Spleen (tissue), 11 donors: ENCODE data around the gene LCE3D. TPM values are rescaled to one million over a fixed set of nuclear protein-coding genes. Genes with fewer than 3 reads are reported as not detected.

Experiments
- DNase-seq: peaks from one replicate; pipeline ENCODE4 v3.0.0-alpha.2; 2020
- H3K27ac ChIP-seq, 8 donors: fragments of 200-600 bp; sonication (generic) in 7 of 8; 1 replicate in 4 of 8; 2 replicates in 4 of 8; pipeline versions ENCODE4 v1.5.0 to v1.8.0; 2016 to 2021; ENCODE audit warnings: inconsistent platforms in 4 of 8, mild to moderate bottlenecking in 4 of 8, moderate library complexity in 1 of 8
- H3K27me3 ChIP-seq, 7 donors: fragments of 200-600 bp; sonication (generic) in 6 of 7; replicated peaks in 1 of 7; 1 replicate in 4 of 7; 2 replicates in 3 of 7; pipeline versions ENCODE4 v1.5.0 to v1.8.0; 2016 to 2021; ENCODE audit warnings: inconsistent platforms in 3 of 7, mild to moderate bottlenecking in 1 of 7
- H3K36me3 ChIP-seq, 6 donors: fragments of 200-600 bp; sonication (generic) in 5 of 6; 1 replicate in 4 of 6; 2 replicates in 2 of 6; pipeline versions ENCODE4 v1.5.0 to v1.8.0; 2016 to 2021; ENCODE audit warnings: inconsistent platforms in 2 of 6
- H3K4me1 ChIP-seq, 6 donors: fragments of 200-600 bp; sonication (generic) in 5 of 6; 1 replicate in 3 of 6; 2 replicates in 3 of 6; pipeline versions ENCODE4 v1.5.0 to v1.8.0; 2016 to 2021; ENCODE audit warnings: inconsistent platforms in 3 of 6
- H3K4me3 ChIP-seq, 8 donors: fragments of 200-600 bp; sonication (generic) in 7 of 8; 1 replicate in 4 of 8; 2 replicates in 4 of 8; pipeline versions ENCODE4 v1.5.0 to v1.8.0; 2016 to 2021; ENCODE audit warnings: inconsistent platforms in 4 of 8, mild to moderate bottlenecking in 4 of 8, moderate library complexity in 2 of 8
- H3K9me3 ChIP-seq, 8 donors: fragments of 200-600 bp; sonication (generic) in 7 of 8; 1 replicate in 4 of 8; 2 replicates in 4 of 8; pipeline versions ENCODE4 v1.5.0 to v1.8.0; 2016 to 2021; ENCODE audit warnings: inconsistent platforms in 4 of 8
- CTCF ChIP-seq, 11 experiments: fragments of 200-600 bp in 7 of 11; fragments of 450-650 bp in 4 of 11; sonication (generic) in 4 of 11; IDR thresholded peaks in 8 of 11; conservative IDR thresholded peaks in 3 of 11; 1 replicate in 7 of 11; 2 replicates in 4 of 11; pipeline versions ENCODE4 v1.4.0 to v1.8.0; 2016 to 2021; ENCODE audit warnings: antibody characterized with exemption in 11 of 11, inconsistent platforms in 4 of 11, mild to moderate bottlenecking in 1 of 11
- POLR2A ChIP-seq, 3 donors: fragments of 450-650 bp; IDR thresholded peaks; one replicate each; pipeline ENCODE4 v1.5.1; 2017; ENCODE audit warnings: antibody characterized with exemption in 3 of 3, mild to moderate bottlenecking in 1 of 3
- POLR2AphosphoS5 ChIP-seq, 3 donors: sonication (generic); formaldehyde crosslinking; IDR thresholded peaks; one replicate each; pipeline ENCODE4 v1.5.1; 2017; ENCODE audit warnings: antibody characterized with exemption in 3 of 3
- WGBS, 5 donors: extraction: QIAGEN DNeasy Blood & Tissue Kit in 3 of 5; methylation state at CpG; one replicate each; pipeline versions ENCODE4 v1.1.5 to v1.1.7; 2013 to 2018; 5-methylcytosine and 5-hydroxymethylcytosine counted together
- intact Hi-C: fragments of 100-400 bp; cut with DNase I; formaldehyde crosslinking; loops from one replicate; pipeline ENCODE4 v1.15.0; 2023; ENCODE audit warnings: low total_unique reads
- polyA plus RNA-seq, 3 donors: library from polyadenylated mRNA; stranded (reverse); fragments of 200-250 nt; gene quantifications; one replicate each; pipeline ENCODE4 v1.2.1, GENCODE V29; 2013
- total RNA-seq, 7 donors: library from RNA; depleted of rRNA in 3 of 7; stranded (reverse); fragments of >200 nt in 3 of 7; fragmentation: NEBNext Ultra II Directional in 4 of 7; extraction: Animal tissue kit (Norgen Biotek cat#: 25700) in 4 of 7; gene quantifications; one replicate each; pipeline versions ENCODE4 v1.1.0 to v1.2.1, GENCODE V29; 2016 to 2021
- donor health status: healthy with polysubstance abuse.
- donor health status: DM: no; HTN: no; CAD: no; lungs with moderate emphysema.
- donor health status: DM: no; HTN: no; CAD: no.
- donor health status: Bipolar disorder and iron deficiency.
- donor health status: healthy.
- donor health status: DM: no; HTN: no; CAD: no.
- donor health status: DM: yes; HTN: yes; CAD: no.

Gene LCE3D
- total and polyA plus RNA-seq, 10 donors: 0.32 TPM; not detected in 9

GRCh38 chr1:152543820-152544219 lies 36.5 kb downstream of the LCE3D start:
- WGBS, 5 donors: 41 to 51% (median 45%) methylated on average over 4 of the region's 4 CpGs
- intact Hi-C loops: no loop called here

GRCh38 chr1:152539901-152540300 lies 40.4 kb downstream of the LCE3D start:
- Histone ChIP-seq H3K36me3 (no peaks in the 10 kb centered on the region), H3K9me3 (no peaks in the 10 kb centered on the region), H3K4me1 (no peaks in the 10 kb centered on the region), H3K27ac (no peak overlapping the region), H3K4me3 (no peak overlapping the region), H3K27me3 (peaks cover 0 to 56% (median 4%) of the 10 kb centered on the region in 7 donors)
- TF ChIP-seq POLR2A (IDR thresholded peaks at IDR 0.05) (no peak), POLR2AphosphoS5 (IDR thresholded peaks at IDR 0.05) (no peak), CTCF (IDR thresholded peaks at IDR 0.05 in 8 of 11, conservative IDR thresholded peaks at IDR 0.05 in 3 of 11) (no peak)
- whole genome bisulfite sequencing, 5 donors: 62 to 79% (median 65%) methylated on average over 2 of the region's 2 CpGs
- DNase-seq: no peak
- intact Hi-C loops: no loop called here

More at GRCh38 chr1:152543820-152544219, 36.5 kb downstream of the LCE3D start:
- H3K4me3 ChIP-seq: no peak overlapping the region
- H3K27me3 ChIP-seq: peaks cover 0 to 40% (median 0%) of the 10 kb centered on the region in 7 donors
- TF ChIP-seq CTCF (IDR thresholded peaks at IDR 0.05 in 8 of 11, conservative IDR thresholded peaks at IDR 0.05 in 3 of 11) (no peak), POLR2A (IDR thresholded peaks at IDR 0.05) (no peak), POLR2AphosphoS5 (IDR thresholded peaks at IDR 0.05) (no peak)
- H3K9me3 ChIP-seq: peaks cover 0 to 18% (median 0%) of the 10 kb centered on the region in 8 donors
- H3K27ac ChIP-seq: no peak overlapping the region
- no peaks in the 10 kb centered on the region for H3K36me3 ChIP-seq
- H3K4me1 ChIP-seq: no peaks in the 10 kb centered on the region
- DNase-seq: no peak

- Histone ChIP-seq H3K27ac (no peak overlapping the region), H3K9me3 (no peaks in the 10 kb centered on the region), H3K27me3 (peaks cover 0 to 63% (median 10%) of the 10 kb centered on the region in 7 donors), H3K4me3 (no peak overlapping the region), H3K36me3 (no peaks in the 10 kb centered on the region), H3K4me1 (no peaks in the 10 kb centered on the region)
- intact Hi-C loops: no loop called here
- no peak for DNase-seq
- TF ChIP-seq CTCF (IDR thresholded peaks at IDR 0.05 in 8 of 11, conservative IDR thresholded peaks at IDR 0.05 in 3 of 11): no peak
- no peak for TF ChIP-seq POLR2A (IDR thresholded peaks at IDR 0.05)
- no peak for TF ChIP-seq POLR2AphosphoS5 (IDR thresholded peaks at IDR 0.05)
- WGBS, 5 donors: 37 to 56% (median 46%) methylated on average over 4 of the region's 4 CpGs
These were observed 42.8 kb downstream of the LCE3D start for GRCh38 chr1:152537496-152537895.

GRCh38 chr1:152535774-152536173 lies 44.5 kb downstream of the LCE3D start:
- no peak overlapping the region for H3K4me3 ChIP-seq
- peaks cover 0 to 51% (median 10%) of the 10 kb centered on the region in 7 donors for H3K27me3 ChIP-seq
- H3K9me3 ChIP-seq: peaks cover 0 to 8% (median 0%) of the 10 kb centered on the region in 8 donors
- TF ChIP-seq POLR2AphosphoS5 (IDR thresholded peaks at IDR 0.05) (no peak), CTCF (IDR thresholded peaks at IDR 0.05 in 8 of 11, conservative IDR thresholded peaks at IDR 0.05 in 3 of 11) (no peak), POLR2A (IDR thresholded peaks at IDR 0.05) (no peak)
- no peak overlapping the region for H3K27ac ChIP-seq
- no peak for DNase-seq
- intact Hi-C loops: no loop called here
- WGBS, 5 donors: 74 to 84% (median 76%) methylated on average over 3 of the region's 3 CpGs
- no peaks in the 10 kb centered on the region for H3K36me3 ChIP-seq
- H3K4me1 ChIP-seq: no peaks in the 10 kb centered on the region
